NCI-H2029 treated with DMSO at 0.1 percent for 48 hours (cell line): Measurements from ENCODE around the gene TRIM42.

Experiments used
- DNase-seq: peaks from one replicate; lab custom pipeline; 2025; lab: John Stamatoyannopoulos, UW

The TRIM42 gene

DNA sequence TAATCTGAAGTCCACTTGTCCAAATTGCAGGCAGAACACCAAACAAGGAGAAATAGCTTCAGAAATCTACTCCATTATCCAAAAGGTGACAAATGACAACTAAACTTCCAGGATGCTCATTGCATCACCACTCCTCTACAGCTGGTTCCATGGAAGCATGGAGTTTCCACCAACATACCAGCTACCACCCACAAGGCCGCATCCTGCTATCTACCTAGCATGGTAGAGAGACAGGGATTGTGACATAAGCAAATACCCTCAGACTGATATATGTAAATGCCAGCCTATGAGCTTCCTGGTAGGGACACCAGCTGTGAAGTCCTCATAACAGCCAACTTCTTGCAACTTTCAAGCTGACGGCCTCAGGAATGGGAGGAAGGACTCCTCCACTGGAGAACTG lies at the start of gene TRIM42:
TRIM42 (plus strand) TSS at position 301 of the 400 bp plus-strand sequence. CDS start 166 bp downstream, outside the sequence.
- no peak for DNase-seq

DNA sequence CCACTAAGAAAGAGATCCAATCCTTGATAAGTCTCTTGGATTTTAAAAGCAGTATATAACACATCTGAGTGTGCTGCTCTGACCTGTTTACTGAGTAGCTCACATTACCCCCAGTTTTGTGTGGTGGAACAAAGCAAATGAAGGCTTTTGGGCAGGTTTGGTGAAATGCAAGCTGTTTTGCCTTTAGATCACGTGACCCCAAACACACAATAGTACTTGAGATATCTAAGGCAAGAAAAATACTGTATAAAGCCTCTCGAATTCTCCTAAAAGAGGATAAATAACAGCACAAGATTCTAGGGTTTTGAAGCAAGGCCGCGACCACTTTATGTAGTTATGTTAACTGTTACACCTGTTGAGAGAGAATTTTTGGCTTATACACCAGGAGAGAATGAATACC lies 49.3 kb upstream of the TRIM42 start:
- no peak for DNase-seq

DNA sequence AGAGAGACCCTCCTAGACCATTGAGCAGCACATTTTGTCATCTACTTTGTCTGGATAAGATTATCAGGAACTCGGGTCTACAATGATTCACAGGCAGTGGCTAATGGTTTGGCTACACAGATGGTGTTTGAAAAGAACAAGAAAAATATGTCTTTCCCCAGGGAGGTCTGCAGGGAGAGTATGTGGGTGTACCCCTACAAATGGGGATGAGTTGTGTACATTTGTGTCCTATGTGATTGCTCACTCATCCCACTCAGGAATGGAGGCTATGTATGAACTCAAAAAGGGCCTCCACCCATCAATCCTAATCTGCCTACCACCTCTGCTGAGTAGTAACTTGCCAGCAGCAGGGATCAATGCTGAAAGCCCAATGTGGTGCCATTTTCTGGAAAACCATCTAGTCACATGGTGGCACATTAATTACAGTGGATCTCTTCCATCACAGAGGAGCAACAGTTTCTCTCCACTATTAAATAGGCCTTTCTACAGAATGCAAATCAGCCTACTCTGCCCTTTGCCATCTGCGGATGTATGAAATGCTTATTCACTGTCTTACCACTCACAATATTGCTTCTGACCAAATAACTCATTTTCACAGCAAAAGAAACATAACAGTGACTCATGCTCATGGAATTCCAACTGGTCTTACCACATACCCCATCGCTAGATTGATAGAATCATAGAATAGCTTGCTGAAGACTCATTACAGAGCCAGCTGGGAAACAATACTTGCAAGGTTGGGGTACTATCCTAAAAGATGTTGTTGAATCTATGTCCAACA lies 48.3 kb upstream of the TRIM42 start:
- no peak for DNase-seq

DNA sequence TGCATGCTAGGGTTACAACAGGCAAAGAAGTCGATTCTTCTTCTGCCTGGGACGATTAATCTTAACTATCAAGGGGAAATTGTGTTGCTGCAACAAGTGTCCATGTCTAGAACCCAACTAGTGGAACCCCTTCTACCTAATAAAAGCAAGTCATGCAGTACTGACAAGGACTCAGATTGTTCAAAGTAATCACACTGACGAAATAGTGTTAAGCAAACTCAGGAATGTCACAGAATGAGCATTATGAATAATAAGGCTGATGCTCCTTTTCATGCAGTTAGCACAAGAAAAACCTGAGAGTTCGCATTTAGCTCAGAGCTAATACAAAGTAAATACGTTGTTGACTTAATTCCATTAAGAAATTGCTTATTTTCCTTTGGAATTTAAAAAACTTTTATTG lies 47.5 kb upstream of the TRIM42 start:
- DNase-seq: no peak

DNA sequence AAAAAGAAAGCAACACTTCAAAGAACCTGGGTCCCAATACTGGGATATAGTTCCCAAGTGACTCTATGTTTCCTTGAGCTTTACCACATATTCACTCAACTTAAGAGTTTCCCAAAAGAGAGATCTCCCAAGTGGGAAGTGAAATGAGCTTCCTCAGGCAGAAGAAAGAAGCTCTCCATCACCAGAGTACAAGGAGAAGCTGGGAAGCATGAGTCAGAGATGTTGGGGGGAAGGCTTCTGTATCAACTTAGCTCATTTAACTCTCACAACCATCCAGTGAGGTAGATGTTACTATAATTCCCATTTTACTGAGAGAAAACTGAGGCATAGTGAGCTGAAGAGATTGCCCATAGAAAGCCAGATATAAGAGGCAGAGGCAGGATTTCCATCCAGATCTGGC lies 47.0 kb upstream of the TRIM42 start:
- no peak for DNase-seq

DNA sequence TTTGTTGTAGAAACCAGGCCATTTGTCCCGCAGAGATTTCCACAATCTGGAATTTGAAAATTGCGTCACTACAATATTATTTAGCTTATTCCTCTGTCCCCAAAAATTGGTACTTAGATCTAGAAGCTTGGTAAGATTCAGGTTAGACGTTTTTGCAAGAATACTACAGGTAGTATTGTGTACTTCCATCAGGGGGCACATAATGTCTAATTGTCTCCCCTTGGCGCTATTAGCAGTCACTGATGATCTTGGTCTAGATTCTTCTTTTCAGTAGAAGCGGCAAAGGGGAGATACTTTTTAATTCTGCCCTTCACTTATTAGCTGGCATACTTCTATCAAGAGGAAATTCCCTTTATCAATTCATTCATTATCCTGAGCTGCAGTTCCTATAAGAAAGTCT lies 42.6 kb upstream of the TRIM42 start:
- DNase-seq: no peak

DNA sequence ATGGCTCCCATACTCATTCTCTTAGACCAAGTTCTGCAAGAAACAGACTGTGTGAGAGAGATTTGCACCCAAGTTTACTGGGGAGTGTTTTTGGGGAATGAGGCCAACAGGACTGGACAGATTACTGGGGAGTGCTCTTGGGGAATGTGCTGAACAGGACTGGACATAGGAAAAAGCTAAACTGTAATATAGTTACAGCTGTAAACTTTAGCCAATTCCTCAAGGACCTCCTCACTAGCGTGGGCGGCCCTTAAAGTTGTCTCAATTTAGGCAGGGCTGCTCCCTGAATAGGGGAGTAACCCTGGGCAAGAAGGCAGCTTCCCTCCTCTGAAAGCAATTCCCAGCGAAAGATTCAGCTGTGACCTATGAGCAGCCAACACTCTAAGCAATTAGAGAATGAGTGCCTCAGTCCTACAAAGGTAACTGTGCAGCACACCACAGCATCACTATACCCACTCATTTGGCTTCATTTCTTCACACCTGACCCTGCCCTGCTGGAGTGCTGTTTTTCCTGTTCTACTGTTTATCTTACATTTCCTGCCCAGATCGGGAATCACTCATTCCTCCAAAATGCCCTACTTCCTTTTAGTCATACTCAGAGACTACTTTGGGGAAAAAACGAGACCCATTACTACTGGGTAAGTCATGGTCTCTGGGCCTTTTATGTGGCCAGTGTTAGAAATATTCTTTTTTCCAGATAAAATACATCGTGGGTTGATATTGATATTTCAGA lies 41.3 kb upstream of the TRIM42 start:
- DNase-seq: no peak

DNA sequence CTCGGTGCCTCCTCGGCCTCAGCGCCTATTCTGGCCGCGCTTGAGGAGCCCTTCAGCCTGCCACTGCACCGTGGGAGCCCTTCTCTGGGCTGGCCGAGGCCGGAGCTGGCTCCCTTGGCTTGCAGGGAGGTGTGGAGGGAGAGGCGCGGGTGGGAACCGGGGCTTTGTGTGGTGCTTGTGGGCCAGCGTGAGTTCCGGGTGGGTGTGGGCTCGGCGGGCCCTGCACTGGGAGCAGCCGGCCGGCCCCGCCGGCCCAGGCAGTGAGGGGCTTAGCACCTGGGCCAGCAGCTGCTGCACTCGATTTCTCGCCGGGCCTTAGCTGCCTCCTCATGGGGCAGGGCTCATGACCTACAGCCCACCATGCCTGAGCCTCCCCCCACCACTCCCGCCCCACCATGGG lies 26.6 kb upstream of the TRIM42 start:
- DNase-seq: no peak

DNA sequence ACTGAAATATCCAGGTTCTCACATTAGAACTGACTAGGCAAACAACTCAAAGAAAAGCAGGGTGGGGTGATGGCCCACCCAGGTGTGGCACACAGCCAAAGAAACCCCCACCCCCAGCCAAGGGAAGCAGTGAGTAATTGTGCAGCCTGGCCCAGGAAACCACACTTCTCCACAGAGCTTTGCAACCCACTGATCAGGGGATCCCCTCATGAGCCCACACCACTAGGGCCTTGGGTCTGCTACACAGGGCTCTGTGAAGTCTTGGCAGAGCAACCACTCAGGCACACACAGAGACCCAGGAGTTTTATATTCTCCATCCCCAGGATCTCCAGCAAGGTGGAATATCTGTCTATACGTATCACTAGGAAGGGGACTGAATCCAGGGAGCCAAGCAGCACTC lies 22.2 kb upstream of the TRIM42 start:
- DNase-seq: no peak

DNA sequence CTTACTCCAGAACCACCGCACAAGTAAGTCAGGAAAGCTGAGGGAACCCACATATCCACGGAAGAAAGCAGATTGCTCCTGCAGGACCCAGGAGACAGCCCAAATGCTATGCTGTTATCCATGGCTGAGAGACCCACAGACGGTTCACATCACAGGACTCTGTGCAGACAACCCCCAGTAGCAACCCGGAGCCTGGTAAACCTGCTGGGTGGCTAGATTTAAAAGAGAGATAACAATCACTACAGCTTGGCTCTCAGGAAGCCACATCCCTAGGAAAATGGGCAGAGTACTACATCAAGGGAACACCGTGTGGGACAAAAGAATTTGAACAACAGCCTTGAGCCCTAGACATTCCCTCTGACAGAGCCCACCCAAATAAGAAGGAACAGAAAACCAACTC lies 13.8 kb upstream of the TRIM42 start:
- DNase-seq: no peak

DNA sequence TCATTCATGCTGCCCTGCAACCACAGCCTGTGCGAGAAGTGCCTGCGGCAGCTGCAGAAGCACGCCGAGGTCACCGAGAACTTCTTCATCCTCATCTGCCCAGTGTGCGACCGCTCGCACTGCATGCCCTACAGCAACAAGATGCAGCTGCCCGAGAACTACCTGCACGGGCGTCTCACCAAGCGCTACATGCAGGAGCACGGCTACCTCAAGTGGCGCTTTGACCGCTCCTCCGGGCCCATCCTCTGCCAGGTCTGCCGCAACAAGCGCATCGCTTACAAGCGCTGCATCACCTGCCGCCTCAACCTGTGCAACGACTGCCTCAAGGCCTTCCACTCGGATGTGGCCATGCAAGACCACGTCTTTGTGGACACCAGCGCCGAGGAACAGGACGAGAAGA lies 4.7 kb downstream of the TRIM42 start:
- DNase-seq: no peak

DNA sequence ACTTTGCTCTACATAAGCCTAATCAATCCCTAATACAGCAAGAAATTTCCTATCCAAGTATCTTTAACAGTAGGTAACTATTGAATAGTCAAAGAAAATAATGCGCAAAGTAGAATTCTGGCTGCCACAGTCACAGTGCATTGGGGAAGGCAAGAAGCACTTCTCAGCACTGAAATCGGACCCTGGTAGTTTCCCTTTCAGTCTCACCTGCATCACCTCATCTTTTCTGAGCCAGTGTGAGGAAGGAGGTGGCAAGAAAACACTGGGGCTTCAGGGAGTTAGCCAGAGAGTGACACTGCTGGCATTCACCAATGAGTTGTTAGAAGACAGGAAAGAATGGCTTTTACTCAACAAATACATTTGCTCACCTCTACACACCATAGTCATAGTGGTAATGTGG lies 8.3 kb downstream of the TRIM42 start:
- DNase-seq: no peak

DNA sequence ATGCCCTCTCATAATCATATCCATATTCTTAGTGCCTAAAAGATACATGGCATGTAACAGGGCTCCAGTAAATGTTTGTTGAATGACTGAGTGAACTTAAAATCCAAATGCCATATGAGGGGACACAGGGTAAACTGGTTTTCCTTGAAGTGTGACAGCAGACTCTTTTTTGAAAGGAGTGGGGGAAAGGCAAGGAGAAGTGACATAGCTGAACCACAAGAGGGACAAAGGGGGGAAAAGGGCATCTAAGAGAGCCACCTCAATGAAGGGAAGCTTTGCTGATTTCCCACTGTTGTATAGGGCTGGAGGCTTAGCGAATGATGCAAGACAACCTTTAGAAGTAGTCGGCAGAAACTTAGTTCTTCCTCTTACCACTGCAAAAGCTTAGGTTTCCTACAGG lies 9.1 kb downstream of the TRIM42 start:
- no peak for DNase-seq

DNA sequence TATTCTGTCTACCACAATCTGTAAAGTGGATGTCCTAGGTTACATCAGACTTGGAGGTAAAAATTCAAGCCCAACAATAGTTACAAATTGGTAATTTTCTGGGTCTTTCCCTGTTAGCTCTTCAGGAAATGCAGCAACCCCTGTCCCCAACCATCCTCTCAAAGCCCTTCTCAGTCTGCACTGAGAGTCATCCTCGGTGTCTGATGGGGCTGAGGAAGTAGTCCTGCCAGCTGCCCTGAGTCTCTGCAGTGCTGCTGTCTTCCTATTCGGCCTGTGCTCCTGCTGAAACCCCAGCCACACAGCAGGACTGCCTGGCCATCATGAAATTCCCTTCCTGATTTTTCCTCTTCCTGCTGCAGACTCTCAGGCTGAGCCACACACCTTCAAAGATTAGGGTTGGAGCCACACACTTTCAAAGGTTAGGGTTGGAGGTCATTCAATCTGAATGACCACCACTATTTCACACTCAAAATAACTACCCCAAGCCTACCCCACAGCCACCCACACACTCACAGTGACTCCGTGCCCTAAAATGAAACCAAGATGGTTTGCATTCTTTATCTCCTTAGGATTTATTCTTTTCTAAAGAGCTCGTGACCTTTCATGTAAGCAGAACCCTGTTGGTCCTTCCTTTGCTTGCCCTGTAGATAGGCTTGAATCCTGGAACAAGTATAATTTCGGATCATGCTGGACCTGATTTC lies 17.6 kb downstream of the TRIM42 start:
- no peak for DNase-seq

DNA sequence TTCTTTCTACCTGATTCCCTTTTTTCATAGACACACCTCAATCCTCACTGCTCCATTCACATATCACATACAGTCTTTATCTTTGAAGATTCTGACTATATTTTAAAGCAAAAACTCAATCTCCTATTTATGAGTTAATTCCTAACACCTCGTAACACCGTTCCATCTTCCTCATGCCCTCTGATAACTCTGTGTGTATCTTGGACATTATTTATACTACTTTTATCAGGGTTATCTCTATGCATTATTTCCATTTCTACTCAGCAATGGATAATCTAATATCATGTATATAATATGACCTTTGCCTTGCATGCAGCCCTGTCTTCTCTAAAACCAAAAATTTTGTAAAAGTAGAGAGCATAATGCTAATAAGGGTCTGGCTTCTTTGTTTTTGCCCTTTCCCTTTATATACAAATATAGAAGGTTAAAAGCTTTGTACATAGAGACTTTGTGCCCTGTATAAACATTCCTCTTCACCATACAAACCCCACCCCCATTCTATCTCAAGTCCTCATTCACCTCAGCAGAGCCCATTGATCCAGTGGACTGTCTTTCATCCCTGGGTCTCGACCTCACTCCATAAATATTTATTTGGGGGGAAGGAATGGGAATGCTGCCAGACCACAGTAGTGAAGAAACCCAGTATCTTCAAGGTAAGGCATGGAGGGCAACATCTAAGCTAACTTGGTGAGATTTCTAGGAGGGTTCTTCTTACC lies 21.8 kb downstream of the TRIM42 start:
- no peak for DNase-seq

DNA sequence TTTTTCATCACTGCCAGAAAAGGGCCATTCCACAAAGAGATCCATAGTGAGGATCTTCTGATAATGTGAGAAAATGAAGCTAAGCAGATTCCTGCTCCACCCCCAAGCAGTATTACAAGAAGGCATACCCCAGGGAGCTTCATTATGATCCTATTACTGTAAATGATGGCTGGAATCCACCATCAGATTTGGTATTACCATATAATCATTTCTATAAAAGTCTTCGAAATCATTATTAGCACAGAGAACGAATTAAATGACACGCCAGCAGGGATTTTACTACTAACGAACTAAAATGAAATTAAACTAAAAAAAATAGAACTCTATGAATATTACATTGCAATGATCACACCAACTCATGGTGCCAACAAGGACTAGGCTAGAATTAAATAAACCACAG lies 24.4 kb downstream of the TRIM42 start:
- DNase-seq: no peak

DNA sequence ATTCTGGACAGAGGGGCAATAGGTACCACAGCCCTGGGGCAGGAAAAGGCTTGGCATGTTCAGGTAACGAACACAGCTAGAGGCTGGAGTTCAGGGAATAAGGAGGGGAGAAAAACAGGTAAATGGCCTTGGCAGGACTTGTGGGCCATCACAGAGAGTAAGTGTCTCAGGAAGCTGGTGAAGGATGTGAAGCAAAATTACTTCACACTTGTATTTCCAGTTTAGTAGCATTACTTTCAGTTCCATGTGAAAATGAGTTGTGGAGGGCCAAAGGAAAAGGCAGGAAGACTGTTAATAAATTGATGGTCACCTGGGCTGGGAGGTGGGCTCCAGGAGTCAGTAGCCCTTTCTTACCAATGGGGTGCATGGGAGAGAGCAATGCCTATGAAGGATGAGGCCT lies 25.6 kb downstream of the TRIM42 start:
- DNase-seq: no peak

DNA sequence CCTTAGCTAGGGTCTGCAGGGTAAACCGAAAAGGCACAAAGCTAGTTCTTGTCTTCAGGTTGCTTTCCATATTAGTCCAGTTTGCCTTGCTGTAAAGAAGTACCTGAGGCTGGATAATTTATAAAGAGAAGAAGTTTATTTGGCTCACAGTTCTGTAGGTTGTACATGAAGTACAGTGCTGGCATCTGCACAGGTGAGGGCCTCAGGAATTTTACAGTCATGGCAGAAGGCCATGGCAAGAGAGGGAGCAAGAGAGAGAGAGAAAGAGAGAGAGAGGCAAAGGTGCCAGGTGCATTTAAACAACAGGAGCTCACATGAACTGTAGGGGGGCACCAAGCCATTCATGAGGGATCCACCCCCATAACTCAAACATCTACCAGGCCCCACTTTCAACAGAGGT lies 26.9 kb downstream of the TRIM42 start:
- DNase-seq: no peak

DNA sequence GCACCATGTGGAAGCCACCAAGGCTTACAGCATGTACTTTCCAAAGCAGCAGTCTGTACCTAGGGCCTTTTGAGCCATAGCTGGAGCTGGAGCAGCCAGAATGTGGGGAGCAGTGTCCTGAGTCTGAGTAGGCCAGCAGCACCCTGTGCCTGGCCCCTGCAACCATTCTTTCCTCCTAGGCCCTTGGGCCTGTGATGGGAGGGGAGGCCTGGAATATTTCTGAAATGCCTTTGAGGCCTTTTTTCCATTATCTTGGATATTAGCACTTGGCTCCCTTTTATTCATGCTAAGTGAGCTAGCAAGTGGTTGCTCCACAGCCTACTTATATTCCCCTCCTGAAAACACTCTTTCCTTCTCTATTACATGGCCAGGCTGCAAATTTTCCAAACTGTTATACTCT lies 28.1 kb downstream of the TRIM42 start:
- no peak for DNase-seq

DNA sequence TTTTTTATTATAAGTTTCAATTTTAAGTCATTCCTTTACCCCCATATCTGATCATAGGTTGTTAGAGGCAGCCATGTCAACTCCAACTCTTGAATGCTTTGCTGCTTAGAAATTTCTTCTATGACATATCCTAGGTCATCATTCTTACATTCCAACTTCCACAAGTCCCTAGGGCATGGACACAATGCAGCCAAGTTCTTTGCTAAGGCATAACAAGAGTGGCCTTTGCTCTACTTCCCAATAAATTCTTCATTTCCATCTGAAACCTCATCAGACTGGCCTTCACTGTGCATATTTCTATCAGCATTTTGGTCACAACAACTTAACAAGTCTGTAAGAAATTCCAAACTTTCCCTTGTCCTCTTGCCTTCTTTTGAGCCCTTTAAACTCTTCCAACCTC lies 28.5 kb downstream of the TRIM42 start:
- DNase-seq: no peak

DNA sequence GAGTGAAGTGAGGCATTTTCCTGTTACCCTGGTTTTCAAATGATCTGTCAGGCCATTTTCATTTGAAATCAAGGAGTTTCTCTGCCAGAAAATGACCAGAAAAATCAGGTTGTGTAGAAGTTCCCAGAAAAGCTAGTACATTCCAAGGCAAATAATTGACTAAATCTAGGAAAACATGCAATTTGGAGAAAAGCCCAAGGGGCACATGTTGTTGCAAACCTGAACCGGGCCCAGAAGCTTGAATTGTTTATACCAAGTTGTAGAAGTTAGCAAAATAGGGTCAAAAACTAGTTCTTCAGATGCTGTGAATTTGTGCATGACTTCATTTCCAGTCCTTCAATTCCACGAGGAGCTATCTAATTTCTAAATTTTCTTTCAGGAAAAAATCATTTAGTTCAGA lies 31.0 kb downstream of the TRIM42 start:
- no peak for DNase-seq

DNA sequence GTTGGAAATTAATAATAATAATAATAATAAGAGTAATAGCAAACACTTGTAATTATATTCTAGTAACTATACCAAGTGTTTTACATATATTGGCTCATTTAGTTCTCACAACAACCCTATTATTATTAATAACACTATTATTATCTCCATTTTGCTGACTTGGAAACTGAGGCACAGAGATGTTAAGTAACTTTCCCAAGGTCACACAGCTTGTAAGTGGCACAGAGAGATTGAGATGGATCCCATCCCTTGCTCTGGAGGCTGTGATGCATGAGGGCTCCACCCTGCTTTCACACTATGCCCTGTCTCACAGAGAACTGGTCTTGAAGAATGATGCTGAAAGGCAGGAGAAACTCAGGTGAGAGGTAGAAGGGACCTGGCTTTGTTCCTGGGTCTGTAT lies 31.9 kb downstream of the TRIM42 start:
- no peak for DNase-seq
